Caco-2 (cell line): Measurements from ENCODE around the gene PRKAR2B. TPM values are rescaled to one million over a fixed set of nuclear protein-coding genes. Genes with fewer than 3 reads are reported as not detected.
A peak's percentile ranks its signal among the peaks of the same experiment; 100 is the strongest.

ENCODE experiments used
- BruUV-seq: library from RNA; stranded (reverse); fragments of 400-500 nt; replicated peaks from 2 replicates; lab custom pipeline; 2021; lab: Mats Ljungman, UMichigan
- CTCF ChIA-PET: fragments of 300-600 bp; sonication (Branson Sonifier 250); formaldehyde crosslinking; loops from one replicate; lab custom pipeline; 2022; ENCODE audit warnings: antibody characterized with exemption; lab: Charles Lee
- POLR2A ChIA-PET: fragments of 300-600 bp; sonication (Branson Sonifier 250); formaldehyde crosslinking; loops from one replicate; lab custom pipeline; 2022; ENCODE audit warnings: antibody characterized with exemption; lab: Charles Lee
- DNase-seq, 2 experiments: peaks; one replicate each; pipeline versions ENCODE4 v3.0.0 to v3.0.0-alpha.2; 2020 to 2022
- H3K27me3 ChIP-seq: replicated peaks from 2 replicates; pipeline ENCODE4 v1.6.0; 2011; ENCODE audit warnings: low read length; ENCODE audit not compliant: control insufficient read depth, insufficient read depth
- H3K36me3 ChIP-seq: 2 replicates; pipeline ENCODE4 v1.5.1; 2011; ENCODE audit warnings: low read length; ENCODE audit not compliant: control insufficient read depth, insufficient read depth
- H3K4me1 ChIP-seq: fragments of 250-450 bp; sonication (Bioruptor Pico); 2 replicates; pipeline ENCODE4 v1.5.1; 2020; ENCODE audit warnings: mild to moderate bottlenecking
- H3K4me3 ChIP-seq: 2 replicates; pipeline ENCODE4 v1.5.1; 2011; ENCODE audit warnings: low read depth, mild to moderate bottlenecking, control low read depth, low read length
- H3K9me3 ChIP-seq: fragments of 250-450 bp; sonication (Bioruptor Pico); 2 replicates; pipeline ENCODE4 v1.5.1; 2020; ENCODE audit warnings: mild to moderate bottlenecking, moderate library complexity
- H3K27ac Mint-ChIP-seq: one replicate; pipeline ENCODE4 v1.8.0; 2022; ENCODE audit warnings: mixed read lengths; ENCODE audit not compliant: unreplicated experiment
- H3K27me3 Mint-ChIP-seq: one replicate; pipeline ENCODE4 v1.8.0; 2022; ENCODE audit warnings: mixed read lengths; ENCODE audit not compliant: insufficient read depth, unreplicated experiment
- H3K36me3 Mint-ChIP-seq: one replicate; pipeline ENCODE4 v1.8.0; 2022; ENCODE audit warnings: mild to moderate bottlenecking, mixed read lengths; ENCODE audit not compliant: insufficient read depth, unreplicated experiment
- H3K4me1 Mint-ChIP-seq: one replicate; pipeline ENCODE4 v1.8.0; 2022; ENCODE audit warnings: low read depth, mixed read lengths; ENCODE audit not compliant: unreplicated experiment
- H3K4me3 Mint-ChIP-seq: one replicate; pipeline ENCODE4 v1.8.0; 2022; ENCODE audit warnings: mild to moderate bottlenecking, moderate library complexity, mixed read lengths; ENCODE audit not compliant: unreplicated experiment
- H3K9me3 Mint-ChIP-seq: one replicate; pipeline ENCODE4 v1.8.0; 2022; ENCODE audit warnings: mixed read lengths; ENCODE audit not compliant: unreplicated experiment
- intact Hi-C: fragments of 100-400 bp; cut with micrococcal nuclease; formaldehyde crosslinking; loops from one replicate; pipeline ENCODE4 v1.10.0; 2022; ENCODE audit not compliant: unreplicated experiment
- total RNA-seq: library from RNA; stranded (reverse); gene quantifications from 2 replicates; pipeline ENCODE4 v1.2.3, GENCODE V29; 2022
- TF ChIP-seq, protein P1 (sequence below), 2 experiments: fragments of 200-600 bp in 1 of 2; IDR thresholded peaks; 1 replicate in 1 of 2; 2 replicates in 1 of 2; pipeline versions ENCODE4 v1.5.1 to v1.8.0; 2011 to 2022; ENCODE audit warnings: antibody characterized with exemption in 1 of 2, control low read depth in 1 of 2, inconsistent platforms in 1 of 2, low read depth in 1 of 2, low read length in 1 of 2, mild to moderate bottlenecking in 1 of 2, moderate library complexity in 1 of 2; ENCODE audit not compliant: insufficient read depth in 1 of 2, severe bottlenecking in 1 of 2, unreplicated experiment in 1 of 2

The PRKAR2B gene
- total RNA-seq, 1 experiment from 2014 or later, result 0.07 TPM

DNA sequence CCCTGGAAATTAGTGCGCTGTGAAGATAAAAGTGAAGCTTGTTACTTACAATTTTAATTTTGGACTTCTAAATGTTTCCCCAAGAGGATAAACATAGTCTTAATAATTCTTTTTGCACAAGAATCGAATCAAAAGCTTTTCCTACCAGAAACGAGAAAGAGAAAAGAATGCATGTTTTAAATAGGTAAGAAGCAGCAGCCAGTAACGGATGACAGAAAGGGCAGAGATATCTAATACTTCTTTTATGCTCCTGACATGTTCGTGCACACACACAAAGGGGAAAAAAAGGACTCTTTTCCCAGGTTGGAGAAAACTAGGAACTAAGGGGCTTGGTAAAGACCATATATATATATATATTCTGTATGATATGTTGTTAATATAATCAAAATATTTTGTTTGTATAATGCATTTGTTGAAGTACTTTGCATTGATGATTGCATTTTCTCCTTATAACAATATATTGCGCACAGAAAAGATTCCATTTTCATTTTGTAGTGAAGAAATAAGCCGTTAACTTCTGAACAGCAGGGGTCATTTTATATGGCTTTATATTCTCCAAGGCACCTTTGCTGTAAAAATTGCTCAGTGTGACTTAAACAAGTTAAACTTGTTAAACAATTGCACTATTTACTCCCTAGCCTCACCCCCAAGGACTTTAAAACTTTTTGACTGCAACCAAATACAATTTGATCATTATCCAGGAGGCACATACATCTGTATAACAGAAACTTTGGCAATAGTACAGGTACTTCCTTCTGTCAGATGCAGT lies 2.2 kb downstream of the PRKAR2B start:
- H3K9me3 Mint-ChIP-seq, result no peaks in the 10 kb centered on the region
- H3K9me3 ChIP-seq, result no peaks in the 10 kb centered on the region
- ChIA-PET POLR2A (no interaction called here), CTCF (no interaction called here)
- intact Hi-C loops, result no loop called here
- peaks cover 4% of the 10 kb centered on the region; the same call in 1 of the 2 replicates for H3K4me1 ChIP-seq
- peaks cover 2% of the 10 kb centered on the region for H3K27me3 ChIP-seq
- TF ChIP-seq, protein P1, sequence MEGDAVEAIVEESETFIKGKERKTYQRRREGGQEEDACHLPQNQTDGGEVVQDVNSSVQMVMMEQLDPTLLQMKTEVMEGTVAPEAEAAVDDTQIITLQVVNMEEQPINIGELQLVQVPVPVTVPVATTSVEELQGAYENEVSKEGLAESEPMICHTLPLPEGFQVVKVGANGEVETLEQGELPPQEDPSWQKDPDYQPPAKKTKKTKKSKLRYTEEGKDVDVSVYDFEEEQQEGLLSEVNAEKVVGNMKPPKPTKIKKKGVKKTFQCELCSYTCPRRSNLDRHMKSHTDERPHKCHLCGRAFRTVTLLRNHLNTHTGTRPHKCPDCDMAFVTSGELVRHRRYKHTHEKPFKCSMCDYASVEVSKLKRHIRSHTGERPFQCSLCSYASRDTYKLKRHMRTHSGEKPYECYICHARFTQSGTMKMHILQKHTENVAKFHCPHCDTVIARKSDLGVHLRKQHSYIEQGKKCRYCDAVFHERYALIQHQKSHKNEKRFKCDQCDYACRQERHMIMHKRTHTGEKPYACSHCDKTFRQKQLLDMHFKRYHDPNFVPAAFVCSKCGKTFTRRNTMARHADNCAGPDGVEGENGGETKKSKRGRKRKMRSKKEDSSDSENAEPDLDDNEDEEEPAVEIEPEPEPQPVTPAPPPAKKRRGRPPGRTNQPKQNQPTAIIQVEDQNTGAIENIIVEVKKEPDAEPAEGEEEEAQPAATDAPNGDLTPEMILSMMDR (IDR thresholded peaks at IDR 0.05; ENCODE audit: insufficient read depth in 1 of 2, low read depth in 1 of 2, low read length in 1 of 2, severe bottlenecking in 1 of 2, unreplicated experiment in 1 of 2), result no peak
- BruUV-seq, result no TSS peak
- peaks cover 6% of the 10 kb centered on the region for H3K4me1 Mint-ChIP-seq
- H3K36me3 ChIP-seq, result no peaks in the 10 kb centered on the region
- DNase-seq, result no peak
- H3K36me3 Mint-ChIP-seq, result no peaks in the 10 kb centered on the region
- no peak overlapping the region for H3K27ac Mint-ChIP-seq
- no peak overlapping the region for H3K4me3 ChIP-seq
- H3K4me3 Mint-ChIP-seq, result no peak overlapping the region
- peaks cover 37% of the 10 kb centered on the region for H3K27me3 Mint-ChIP-seq

DNA sequence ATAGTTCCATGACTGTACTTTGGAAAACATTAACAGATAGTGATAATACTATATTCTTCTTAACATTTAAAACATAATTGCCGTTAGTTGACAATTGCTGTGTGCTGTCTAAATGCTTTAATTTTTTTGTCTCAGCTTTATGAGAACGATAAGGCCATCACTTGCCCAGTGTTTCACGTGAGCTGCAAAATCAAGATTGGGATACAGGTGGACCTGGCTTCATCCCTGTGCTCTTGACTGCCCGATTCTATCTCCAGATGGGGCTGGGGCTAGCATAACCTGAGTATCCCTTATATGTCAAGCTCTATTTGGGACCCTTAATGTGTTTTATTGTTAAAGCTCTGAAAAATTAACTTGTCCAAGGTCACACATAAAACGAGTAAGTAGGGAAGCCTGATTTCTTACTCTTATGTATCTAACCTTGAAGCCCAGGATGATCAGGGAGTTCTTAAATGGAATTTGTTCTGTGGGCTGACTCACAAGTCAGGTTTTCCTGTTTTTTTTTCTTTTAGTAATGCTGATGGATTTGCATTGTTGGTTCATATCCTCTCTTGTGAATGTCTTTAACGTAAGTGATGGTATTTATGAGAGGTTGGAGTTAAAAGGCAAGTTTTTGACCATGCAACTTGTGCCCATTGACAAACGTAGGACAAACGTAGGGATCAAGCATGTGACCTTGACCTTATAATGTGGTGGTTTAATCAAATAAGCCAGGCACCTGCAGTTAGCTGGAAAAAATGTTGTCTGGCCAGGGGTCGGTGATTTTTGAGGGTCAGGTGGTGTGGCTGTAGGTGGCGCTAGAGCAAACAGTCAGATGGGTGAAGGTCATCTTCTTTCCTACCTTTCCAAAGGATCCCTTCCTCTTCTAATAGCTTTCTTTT lies 3.6 kb downstream of the PRKAR2B start:
- Histone ChIP-seq H3K4me3 (no peak overlapping the region), H3K27me3 (peaks cover 2% of the 10 kb centered on the region), H3K36me3 (no peaks in the 10 kb centered on the region), H3K4me1 (peaks cover 4% of the 10 kb centered on the region; the same call in 1 of the 2 replicates), H3K9me3 (no peaks in the 10 kb centered on the region)
- POLR2A ChIA-PET, result no interaction called here
- intact Hi-C loops, result no loop called here
- no peaks in the 10 kb centered on the region for H3K36me3 Mint-ChIP-seq
- H3K9me3 Mint-ChIP-seq, result no peaks in the 10 kb centered on the region
- CTCF ChIA-PET, result interaction anchor here (1.0 kb wide), 1 partner anchor 101 kb away, joined by 3 read pairs; no protein-coding TSS in a partner anchor
- H3K27me3 Mint-ChIP-seq, result peaks cover 37% of the 10 kb centered on the region
- no peak overlapping the region for H3K4me3 Mint-ChIP-seq
- no peak for DNase-seq
- BruUV-seq, result no TSS peak
- H3K27ac Mint-ChIP-seq, result no peak overlapping the region
- TF ChIP-seq, protein P1 (IDR thresholded peaks at IDR 0.05; ENCODE audit: insufficient read depth in 1 of 2, low read depth in 1 of 2, low read length in 1 of 2, severe bottlenecking in 1 of 2, unreplicated experiment in 1 of 2), result peak in 1 of 2 experiments; percentile 1
- peaks cover 6% of the 10 kb centered on the region for H3K4me1 Mint-ChIP-seq

DNA sequence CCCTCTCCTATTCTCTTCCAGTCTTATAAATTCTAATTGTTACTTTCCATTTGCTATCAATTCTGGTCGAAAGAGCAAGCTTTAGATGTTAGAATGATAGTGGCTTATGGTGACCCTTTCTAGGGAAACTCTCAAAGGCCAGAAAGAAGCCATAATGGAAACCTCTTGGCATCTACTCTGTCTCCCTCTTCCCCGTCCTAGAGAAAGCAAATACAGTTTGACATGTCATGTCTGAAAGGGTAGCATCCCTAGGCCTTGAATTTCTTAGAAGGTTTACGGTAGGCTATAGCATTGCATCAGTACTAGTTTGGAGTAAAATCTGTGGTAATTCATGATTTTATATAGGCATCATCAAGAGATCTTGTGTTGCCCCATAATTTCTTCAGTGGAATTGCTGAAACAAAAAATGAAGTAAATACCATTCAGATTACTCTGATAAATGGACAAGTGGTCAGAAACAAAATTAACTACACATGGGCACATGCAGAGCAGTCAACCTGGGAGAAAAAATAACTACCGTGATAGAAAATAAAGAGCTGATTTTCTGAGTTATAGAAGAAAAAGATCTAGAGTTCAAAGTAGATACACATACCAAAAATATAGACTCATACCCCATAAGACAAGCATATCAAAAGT lies 4.4 kb downstream of the PRKAR2B start:
- TF ChIP-seq, protein P1 (IDR thresholded peaks at IDR 0.05; ENCODE audit: insufficient read depth in 1 of 2, low read depth in 1 of 2, low read length in 1 of 2, severe bottlenecking in 1 of 2, unreplicated experiment in 1 of 2), result no peak
- Histone ChIP-seq H3K36me3 (no peaks in the 10 kb centered on the region), H3K9me3 (no peaks in the 10 kb centered on the region), H3K4me3 (no peak overlapping the region), H3K4me1 (peaks cover 4% of the 10 kb centered on the region; the same call in 1 of the 2 replicates), H3K27me3 (peaks cover 2% of the 10 kb centered on the region)
- no peak overlapping the region for H3K27ac Mint-ChIP-seq
- DNase-seq, result no peak
- BruUV-seq, result no TSS peak
- ChIA-PET CTCF (no interaction called here), POLR2A (no interaction called here)
- H3K4me1 Mint-ChIP-seq, result peaks cover 6% of the 10 kb centered on the region
- no peaks in the 10 kb centered on the region for H3K36me3 Mint-ChIP-seq
- H3K9me3 Mint-ChIP-seq, result no peaks in the 10 kb centered on the region
- intact Hi-C loops, result no loop called here
- H3K27me3 Mint-ChIP-seq, result peaks cover 41% of the 10 kb centered on the region
- H3K4me3 Mint-ChIP-seq, result no peak overlapping the region
